Stimulated activated CD8-positive, alpha-beta memory T cell treated with anti-CD3 and anti-CD28 coated beads, Interleukin-15, amount 100 ng/mL, for 48 hours (primary cell): ENCODE measurements around the gene CDKN2AIP.
A peak's percentile ranks its signal among the peaks of the same experiment; 100 is the strongest.
"Not testable (repeated sequence)": the region's sequence is repeated elsewhere in the genome, so short reads cannot be mapped to it uniquely, and the experiment has no call there.

Experiments used
- DNase-seq, 2 donors: peaks; one replicate each; pipeline ENCODE4 v3.0.0-alpha.2; 2020; ENCODE audit warnings: low read depth in 2 of 2

The CDKN2AIP gene

DNA sequence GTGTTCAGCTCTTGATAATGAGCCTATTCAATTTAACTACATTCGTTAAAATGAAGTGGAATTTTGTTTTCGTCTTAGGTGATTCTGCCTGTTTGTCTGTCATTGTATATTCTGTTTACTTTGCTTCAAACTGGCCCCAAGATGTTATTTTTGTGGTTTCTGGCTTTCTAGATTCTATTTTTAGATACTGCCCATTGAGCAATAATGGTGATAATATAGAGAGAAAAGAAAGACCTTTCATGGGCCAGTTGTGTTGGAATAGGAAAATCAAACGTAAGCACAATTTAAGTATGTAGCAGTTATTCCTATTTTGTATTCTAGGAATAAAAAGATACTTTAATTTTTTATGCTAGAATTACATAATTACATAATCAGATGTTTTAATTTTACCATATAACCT, 4.0 kb downstream of the CDKN2AIP start:
- no peak for DNase-seq

DNA sequence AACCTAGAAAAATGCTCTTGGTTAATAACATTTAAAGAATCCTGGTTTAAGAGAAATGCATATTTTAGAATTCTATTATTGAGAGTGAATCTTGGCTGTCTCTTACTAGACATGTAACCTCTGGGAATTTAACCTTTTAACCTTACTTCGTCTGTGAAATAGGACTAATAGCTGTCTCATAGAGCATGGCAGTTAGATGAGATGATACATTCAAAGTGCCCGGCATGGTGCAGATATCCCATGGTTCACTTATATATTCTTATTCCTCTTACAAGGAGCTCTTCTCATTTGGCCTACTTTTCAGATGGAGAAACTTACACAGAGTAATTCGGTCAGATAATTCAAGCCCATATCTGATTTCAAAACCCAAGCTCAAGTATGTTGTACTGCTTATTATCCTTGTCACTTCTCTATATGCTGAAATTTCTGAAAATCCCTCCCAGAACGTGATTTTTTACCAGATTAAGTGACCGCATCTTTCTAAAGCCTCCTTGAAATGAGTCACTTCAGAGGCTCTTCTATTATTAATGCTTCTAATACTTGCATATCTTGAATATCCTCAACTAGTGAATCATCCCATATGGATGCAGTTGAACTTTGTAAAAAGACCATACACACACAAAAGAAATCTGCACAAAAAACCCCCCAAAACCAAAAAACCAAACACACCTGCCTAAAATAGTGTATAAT, 4.9 kb downstream of the CDKN2AIP start:
- DNase-seq, result no peak

- no peak for DNase-seq
Observed at GRCh38 chr4:183450108-183450507, 5.7 kb downstream of the CDKN2AIP start.

- DNase-seq, result no peak
Observed at GRCh38 chr4:183455431-183456195, 11.2 kb downstream of the CDKN2AIP start.

DNA sequence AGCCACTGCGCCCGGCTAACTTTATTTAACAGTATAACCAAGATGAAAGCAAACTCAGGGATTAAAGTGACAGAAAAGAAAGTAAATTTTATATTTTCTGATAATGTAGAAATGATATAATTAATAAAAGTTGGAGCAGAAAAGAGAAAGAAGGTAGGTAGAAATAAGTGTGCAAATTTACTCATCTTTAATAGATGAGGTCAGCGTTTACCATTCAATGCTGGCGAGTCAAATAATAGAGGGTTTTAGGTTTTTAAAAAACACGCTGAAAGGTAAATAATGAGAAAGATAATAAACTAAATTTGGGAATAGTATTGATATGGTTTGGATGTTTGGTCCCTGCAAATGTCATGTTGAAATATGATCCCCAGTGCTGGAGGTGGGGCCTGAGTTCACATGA, 13.6 kb downstream of the CDKN2AIP start:
- no peak for DNase-seq

DNA sequence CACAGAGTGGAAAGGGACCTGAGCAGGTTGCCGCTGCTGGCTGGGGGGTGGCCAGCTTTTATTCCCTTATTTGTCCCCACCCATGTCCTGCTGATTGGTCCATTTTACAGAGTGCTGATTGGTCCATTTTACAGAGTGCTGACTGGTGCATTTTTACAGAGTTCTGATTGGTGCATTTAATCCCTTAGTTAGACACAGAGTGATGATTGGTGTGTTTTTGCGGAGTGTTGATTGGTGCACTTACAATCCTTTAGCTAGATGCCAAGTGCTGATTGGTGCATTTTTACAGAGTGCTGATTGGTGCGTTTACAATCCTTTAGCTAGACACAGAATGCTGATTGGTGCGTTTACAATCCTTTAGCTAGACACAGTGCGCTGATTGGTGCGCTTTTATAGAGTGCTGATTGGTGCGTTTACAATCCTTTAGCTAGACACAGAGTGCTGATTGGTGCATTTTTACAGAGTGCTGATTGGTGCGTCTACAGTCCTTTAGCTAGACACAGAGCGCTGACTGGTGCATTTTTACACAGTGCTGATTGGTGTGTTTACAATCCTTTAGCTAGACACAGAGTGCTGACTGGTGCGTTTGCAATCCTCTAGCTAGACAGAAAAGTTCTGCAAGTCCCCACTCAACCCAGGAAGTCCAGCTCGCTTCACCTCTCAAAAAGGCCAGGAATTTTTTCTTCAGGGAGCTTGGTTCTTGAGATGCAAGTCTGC, 19.6 kb downstream of the CDKN2AIP start:
- not testable (repeated sequence) for DNase-seq

DNA sequence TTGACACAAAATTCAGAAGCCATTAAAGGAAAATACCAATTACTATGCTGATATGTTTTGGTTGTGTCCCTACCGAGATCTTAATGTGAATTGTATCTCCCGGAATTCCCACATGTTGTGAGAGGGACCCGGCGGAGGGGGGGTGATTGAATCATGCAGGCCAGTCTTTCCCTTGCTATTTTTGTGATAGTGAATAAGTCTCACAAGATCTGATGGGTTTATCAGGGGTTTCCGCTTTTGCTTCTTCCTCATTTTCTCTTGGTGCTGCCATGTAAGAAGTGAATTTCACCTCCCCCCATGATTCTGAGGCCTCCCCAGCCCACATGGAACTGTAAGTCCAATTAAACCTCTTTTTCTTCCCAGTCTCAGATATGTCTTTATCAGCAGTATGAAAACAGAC, 21.4 kb downstream of the CDKN2AIP start:
- DNase-seq, result not testable (repeated sequence)

GRCh38 chr4:183467246-183467645, 22.8 kb downstream of the CDKN2AIP start:
- DNase-seq, result no peak

GRCh38 chr4:183468210-183469095, 24.0 kb downstream of the CDKN2AIP start:
- DNase-seq, result no peak

DNA sequence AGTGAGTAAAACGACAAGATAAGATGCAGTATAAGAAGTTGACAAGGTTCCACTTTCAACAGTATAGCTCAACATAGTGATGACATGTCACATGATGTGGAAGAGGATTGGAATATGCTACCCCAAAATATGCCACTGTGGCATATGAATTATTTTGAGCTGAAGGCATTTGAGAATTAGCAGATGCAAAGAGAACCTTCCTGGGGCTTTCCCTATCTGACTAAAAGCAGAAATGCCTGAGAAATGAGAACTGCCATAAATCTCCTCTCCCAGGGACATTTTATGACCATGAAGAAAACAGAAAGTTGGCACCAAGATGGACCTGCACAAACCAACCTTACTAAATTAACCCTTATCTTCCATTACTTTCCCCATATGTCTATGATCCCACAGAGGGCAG, 24.8 kb downstream of the CDKN2AIP start:
- DNase-seq, result no peak

- DNase-seq, result no peak
Observed at GRCh38 chr4:183469936-183470335, 25.5 kb downstream of the CDKN2AIP start.

- no peak for DNase-seq
Observed at GRCh38 chr4:183470821-183471220, 26.4 kb downstream of the CDKN2AIP start.

DNA sequence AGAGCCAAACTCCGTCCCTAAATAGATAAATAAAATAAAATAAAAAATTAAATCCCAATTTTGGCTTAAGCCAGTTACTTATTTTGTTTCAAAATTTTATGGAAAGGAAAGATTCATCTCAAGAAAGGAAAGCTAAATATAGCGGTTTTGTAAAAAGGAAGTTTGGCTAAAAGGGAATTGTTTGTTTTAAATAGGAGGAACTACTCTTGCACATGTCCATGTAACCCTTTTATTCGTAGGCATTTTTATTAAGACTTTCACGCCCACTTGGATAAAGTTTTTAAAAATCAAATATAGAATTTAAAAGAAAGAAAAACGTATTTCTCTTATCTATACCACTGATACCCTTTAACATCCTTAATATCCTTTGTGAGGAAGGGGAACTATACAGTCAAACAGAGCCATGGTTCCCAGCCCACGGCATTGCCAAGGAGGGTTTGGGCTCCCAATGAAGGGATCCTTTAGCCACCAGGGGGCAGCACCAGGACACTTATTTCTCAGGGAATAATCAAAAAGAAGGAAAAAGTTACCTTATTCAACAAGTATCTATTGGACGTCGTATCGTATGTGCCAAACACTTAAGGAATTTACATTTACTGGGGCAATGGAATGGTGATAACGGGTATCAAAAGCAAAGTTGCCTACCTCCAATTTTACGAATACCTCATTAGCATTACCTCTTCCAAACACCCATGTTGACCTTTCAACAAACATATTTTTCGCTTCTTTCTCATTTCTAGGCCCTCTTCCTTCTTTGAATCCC, 27.7 kb downstream of the CDKN2AIP start:
- DNase-seq, result peak; percentile 45 to 51

- no peak for DNase-seq
Observed at GRCh38 chr4:183478123-183478522, 33.7 kb downstream of the CDKN2AIP start.

- no peak for DNase-seq
Observed at GRCh38 chr4:183478926-183479325, 34.5 kb downstream of the CDKN2AIP start.

GRCh38 chr4:183482515-183483095, 38.2 kb downstream of the CDKN2AIP start:
- not testable (repeated sequence) for DNase-seq

GRCh38 chr4:183483997-183484396, 39.6 kb downstream of the CDKN2AIP start:
- no peak for DNase-seq

DNA sequence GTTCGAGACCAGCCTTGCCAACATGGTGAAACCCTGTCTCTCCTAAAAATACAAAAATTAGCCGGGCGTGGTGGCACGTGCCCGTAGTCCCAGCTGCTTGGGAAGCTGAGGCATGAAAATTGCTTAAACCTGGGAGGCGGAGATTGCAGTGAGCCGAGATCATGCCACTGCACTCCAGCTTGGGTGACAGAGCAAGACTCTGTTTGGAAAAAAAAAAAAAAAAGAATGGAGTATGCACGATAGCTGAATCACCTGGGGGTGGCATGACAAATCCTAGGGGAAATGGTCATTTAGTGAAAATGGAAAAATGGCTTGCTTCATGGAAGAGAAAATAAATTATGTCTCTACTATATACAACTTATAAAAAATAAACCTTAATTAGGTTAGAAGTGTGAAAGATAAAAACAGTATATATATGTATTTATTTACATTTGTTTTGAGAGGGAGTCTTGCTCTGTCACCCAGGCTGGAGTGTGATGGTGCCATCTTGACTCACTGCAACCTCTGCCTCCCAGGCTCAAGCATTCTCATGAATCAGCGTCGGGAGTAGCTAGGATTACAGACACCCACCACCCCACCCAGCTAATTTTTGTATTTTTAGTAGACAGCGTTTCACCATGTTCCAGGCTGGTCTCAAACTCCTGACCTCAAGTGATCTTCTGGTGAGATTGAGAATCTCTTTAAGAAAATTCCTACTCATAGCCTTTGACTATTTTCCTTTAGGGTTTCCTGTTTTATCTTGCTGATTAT, 41.1 kb downstream of the CDKN2AIP start:
- DNase-seq, result no peak

GRCh38 chr4:183492791-183493222, 48.4 kb downstream of the CDKN2AIP start:
- DNase-seq, result no peak

DNA sequence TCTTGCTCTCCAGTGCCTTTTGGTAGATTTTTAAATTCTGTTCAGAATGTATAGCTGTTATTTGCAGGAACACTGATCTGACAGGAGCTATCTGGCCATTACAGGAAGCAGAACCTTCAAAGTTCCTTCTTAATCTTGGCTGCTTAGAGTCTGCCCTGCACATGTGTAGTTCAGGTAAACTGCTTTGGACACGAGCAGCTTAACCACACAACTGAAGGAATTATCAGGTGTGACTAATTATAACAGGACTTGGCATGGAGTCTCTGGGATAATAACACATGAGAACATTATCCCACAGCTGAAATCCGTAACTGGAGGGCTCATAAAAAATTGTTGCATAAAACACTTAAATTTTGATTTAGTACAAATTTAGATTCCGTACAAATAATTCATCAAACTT, 48.8 kb downstream of the CDKN2AIP start:
- DNase-seq, result no peak
